ENCODE results near the gene UTF1.

GRCh38 chr10:133196221-133196915, 33.6 kb upstream of the UTF1 start:
- no peak for TF ChIP-seq POLR2AphosphoS5 (IDR thresholded peaks at IDR 0.05; ENCODE audit: low read depth, low read length)
- no peak for TF ChIP-seq SIN3A (IDR thresholded peaks at IDR 0.05; ENCODE audit: borderline replicate concordance, insufficient read depth, low read length)
- no peak for TF ChIP-seq REST (IDR thresholded peaks at IDR 0.05; ENCODE audit: insufficient read depth in 1 of 2, low read depth in 2 of 2, low read length in 2 of 2)
- no peak for TF ChIP-seq TAF1 (IDR thresholded peaks at IDR 0.05; ENCODE audit: borderline replicate concordance, insufficient read depth, low read length)
